Measurements from ENCODE around the gene CCDC3. TPM values are rescaled to one million over a fixed set of nuclear protein-coding genes. Genes with fewer than 3 reads are reported as not detected.

The CCDC3 gene
- total RNA-seq, 1 donor from 2014 or later = 12.8 TPM

DNA sequence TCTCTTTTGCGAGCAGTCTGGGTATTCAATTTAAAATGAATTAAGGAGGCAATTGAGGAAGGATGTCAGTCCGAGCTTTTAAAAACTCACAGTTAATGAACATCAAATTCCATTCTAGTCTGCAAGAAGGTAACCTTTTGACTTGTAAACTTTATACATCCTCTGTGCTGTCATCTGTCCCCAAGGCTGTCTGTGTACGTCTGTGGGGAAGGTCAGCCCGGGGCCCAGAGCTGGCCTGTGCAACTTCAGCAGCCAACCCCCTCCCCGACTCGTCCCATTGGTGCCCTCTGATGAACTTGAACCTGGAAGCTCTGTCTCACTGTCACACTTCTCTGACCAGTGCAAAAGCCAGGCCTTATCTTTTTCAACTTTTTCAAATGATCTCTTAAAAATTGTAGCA is 80.3 kb downstream of the CCDC3 start:
- no peaks in the 10 kb centered on the region for H3K9me3 ChIP-seq
- TF ChIP-seq, protein P1, sequence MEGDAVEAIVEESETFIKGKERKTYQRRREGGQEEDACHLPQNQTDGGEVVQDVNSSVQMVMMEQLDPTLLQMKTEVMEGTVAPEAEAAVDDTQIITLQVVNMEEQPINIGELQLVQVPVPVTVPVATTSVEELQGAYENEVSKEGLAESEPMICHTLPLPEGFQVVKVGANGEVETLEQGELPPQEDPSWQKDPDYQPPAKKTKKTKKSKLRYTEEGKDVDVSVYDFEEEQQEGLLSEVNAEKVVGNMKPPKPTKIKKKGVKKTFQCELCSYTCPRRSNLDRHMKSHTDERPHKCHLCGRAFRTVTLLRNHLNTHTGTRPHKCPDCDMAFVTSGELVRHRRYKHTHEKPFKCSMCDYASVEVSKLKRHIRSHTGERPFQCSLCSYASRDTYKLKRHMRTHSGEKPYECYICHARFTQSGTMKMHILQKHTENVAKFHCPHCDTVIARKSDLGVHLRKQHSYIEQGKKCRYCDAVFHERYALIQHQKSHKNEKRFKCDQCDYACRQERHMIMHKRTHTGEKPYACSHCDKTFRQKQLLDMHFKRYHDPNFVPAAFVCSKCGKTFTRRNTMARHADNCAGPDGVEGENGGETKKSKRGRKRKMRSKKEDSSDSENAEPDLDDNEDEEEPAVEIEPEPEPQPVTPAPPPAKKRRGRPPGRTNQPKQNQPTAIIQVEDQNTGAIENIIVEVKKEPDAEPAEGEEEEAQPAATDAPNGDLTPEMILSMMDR (IDR thresholded peaks at IDR 0.05) = no peak
- TF ChIP-seq POLR2AphosphoS5 (IDR thresholded peaks at IDR 0.05; ENCODE audit: insufficient read depth in 1 of 2, low read depth in 1 of 2) (no peak), POLR2A (IDR thresholded peaks at IDR 0.05) (no peak)
- H3K36me3 ChIP-seq = no peaks in the 10 kb centered on the region
- no peak overlapping the region for H3K27ac ChIP-seq
- H3K4me1 ChIP-seq = no peaks in the 10 kb centered on the region
- intact Hi-C loops (cut with DNase I) = no loop called here
- H3K27me3 ChIP-seq = no peaks in the 10 kb centered on the region
- no peak overlapping the region for H3K4me3 ChIP-seq
- peak in 1 of 2 donors; percentile 22 for DNase-seq (ENCODE audit: extremely low spot score in 2 of 2)

DNA sequence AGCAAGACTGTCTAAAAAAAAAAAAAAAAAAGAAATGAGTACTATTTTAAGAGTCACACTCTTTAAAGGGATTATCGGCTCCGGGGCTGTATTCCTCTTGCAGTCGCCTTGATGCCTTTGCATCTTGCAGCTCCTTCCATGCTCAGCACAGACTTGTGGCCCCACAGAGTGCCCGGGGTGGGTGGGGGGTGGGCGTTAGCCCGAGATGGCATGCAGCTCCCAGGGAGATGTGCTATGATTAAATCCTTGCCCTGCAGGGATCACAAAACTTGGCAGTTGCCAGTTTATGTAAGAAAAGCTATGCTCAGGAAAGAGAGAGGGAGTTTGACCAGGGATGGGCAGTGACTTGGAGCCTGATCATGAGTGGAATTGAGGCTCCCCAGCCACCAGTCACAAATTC is 81.9 kb downstream of the CCDC3 start:
- H3K9me3 ChIP-seq = no peaks in the 10 kb centered on the region
- DNase-seq (ENCODE audit: extremely low spot score in 2 of 2) = peak in 1 of 2 donors; percentile 49
- TF ChIP-seq, protein P1 (IDR thresholded peaks at IDR 0.05) = no peak
- TF ChIP-seq POLR2A (IDR thresholded peaks at IDR 0.05) = no peak
- no peak for TF ChIP-seq POLR2AphosphoS5 (IDR thresholded peaks at IDR 0.05; ENCODE audit: insufficient read depth in 1 of 2, low read depth in 1 of 2)
- H3K36me3 ChIP-seq = no peaks in the 10 kb centered on the region
- no peaks in the 10 kb centered on the region for H3K4me1 ChIP-seq
- intact Hi-C loops (cut with DNase I) = no loop called here
- no peak overlapping the region for H3K4me3 ChIP-seq
- H3K27ac ChIP-seq = no peak overlapping the region
- no peaks in the 10 kb centered on the region for H3K27me3 ChIP-seq

- Histone ChIP-seq H3K4me3 (no peak overlapping the region), H3K36me3 (no peaks in the 10 kb centered on the region), H3K27me3 (no peaks in the 10 kb centered on the region), H3K9me3 (no peaks in the 10 kb centered on the region), H3K27ac (no peak overlapping the region), H3K4me1 (no peaks in the 10 kb centered on the region)
- intact Hi-C loops (cut with DNase I) = no loop called here
- peak in 1 of 2 donors; percentile 71 for DNase-seq (ENCODE audit: extremely low spot score in 2 of 2)
- TF ChIP-seq POLR2AphosphoS5 (IDR thresholded peaks at IDR 0.05; ENCODE audit: insufficient read depth in 1 of 2, low read depth in 1 of 2) (no peak), POLR2A (IDR thresholded peaks at IDR 0.05) (no peak)
- TF ChIP-seq, protein P1 (IDR thresholded peaks at IDR 0.05) = no peak
These were observed 84.9 kb downstream of the CCDC3 start for GRCh38 chr10:12916587-12916986.

- Histone ChIP-seq H3K4me1 (no peaks in the 10 kb centered on the region), H3K36me3 (no peaks in the 10 kb centered on the region), H3K27ac (no peak overlapping the region), H3K4me3 (no peak overlapping the region), H3K27me3 (no peaks in the 10 kb centered on the region), H3K9me3 (no peaks in the 10 kb centered on the region)
- TF ChIP-seq POLR2AphosphoS5 (IDR thresholded peaks at IDR 0.05; ENCODE audit: insufficient read depth in 1 of 2, low read depth in 1 of 2) (no peak), POLR2A (IDR thresholded peaks at IDR 0.05) (no peak)
- TF ChIP-seq, protein P1 (IDR thresholded peaks at IDR 0.05) = no peak
- peak in 1 of 2 donors; percentile 81 for DNase-seq (ENCODE audit: extremely low spot score in 2 of 2)
- intact Hi-C loops (cut with DNase I) = no loop called here
These were observed 85.8 kb downstream of the CCDC3 start for GRCh38 chr10:12915637-12916168.

- intact Hi-C loops (cut with DNase I) = no loop called here
- Histone ChIP-seq H3K27ac (no peak overlapping the region), H3K36me3 (no peaks in the 10 kb centered on the region), H3K9me3 (no peaks in the 10 kb centered on the region), H3K4me1 (no peaks in the 10 kb centered on the region), H3K27me3 (no peaks in the 10 kb centered on the region), H3K4me3 (no peak overlapping the region)
- no peak for DNase-seq (ENCODE audit: extremely low spot score in 2 of 2)
- TF ChIP-seq POLR2A (IDR thresholded peaks at IDR 0.05) (no peak), POLR2AphosphoS5 (IDR thresholded peaks at IDR 0.05; ENCODE audit: insufficient read depth in 1 of 2, low read depth in 1 of 2) (no peak)
- TF ChIP-seq, protein P1 (IDR thresholded peaks at IDR 0.05) = no peak
These were observed 87.4 kb downstream of the CCDC3 start for GRCh38 chr10:12914111-12914510.
